Esophagus muscularis mucosa (tissue), 4 donors: ENCODE data around the gene IQGAP2. TPM values are rescaled to one million over a fixed set of nuclear protein-coding genes. Genes with fewer than 3 reads are reported as not detected.

Experiments
- DNase-seq: peaks from one replicate; pipeline ENCODE4 v3.0.0-alpha.2; 2017; ENCODE audit errors: extremely low spot score
- H3K27ac ChIP-seq, 4 donors: fragments of 200-600 bp; sonication (generic); replicated peaks in 1 of 4; 1 replicate in 3 of 4; 2 replicates in 1 of 4; pipeline ENCODE4 v1.5.1; 2016 to 2019; ENCODE audit warnings: mild to moderate bottlenecking in 1 of 4
- H3K27me3 ChIP-seq, 4 donors: fragments of 200-600 bp; sonication (generic); one replicate each; pipeline versions ENCODE4 v1.5.1 to v1.6.0; 2016 to 2019
- H3K36me3 ChIP-seq, 4 donors: fragments of 200-600 bp; sonication (generic); one replicate each; pipeline ENCODE4 v1.5.1; 2016 to 2019
- H3K4me1 ChIP-seq, 4 donors: fragments of 200-600 bp; sonication (generic); one replicate each; pipeline ENCODE4 v1.5.1; 2016 to 2019
- H3K4me3 ChIP-seq, 4 donors: fragments of 200-600 bp; sonication (generic); 1 replicate in 2 of 4; 2 replicates in 2 of 4; pipeline ENCODE4 v1.5.1; 2016 to 2019; ENCODE audit warnings: mild to moderate bottlenecking in 4 of 4, moderate library complexity in 1 of 4
- H3K9me3 ChIP-seq, 4 donors: fragments of 200-600 bp; sonication (generic); 1 replicate in 3 of 4; 2 replicates in 1 of 4; pipeline ENCODE4 v1.5.1; 2016 to 2019
- EP300 ChIP-seq: sonication (generic); formaldehyde crosslinking; IDR thresholded peaks from one replicate; pipeline ENCODE4 v1.6.1; 2017; ENCODE audit warnings: antibody characterized with exemption
- POLR2A ChIP-seq: fragments of 450-650 bp; IDR thresholded peaks from one replicate; pipeline ENCODE4 v1.6.1; 2017; ENCODE audit warnings: antibody characterized with exemption, moderate library complexity, mild to moderate bottlenecking, low read depth
- POLR2AphosphoS5 ChIP-seq, 2 donors: sonication (generic); formaldehyde crosslinking; IDR thresholded peaks; one replicate each; pipeline ENCODE4 v1.6.1; 2017; ENCODE audit warnings: antibody characterized with exemption in 2 of 2
- WGBS: methylation state at CpG from one replicate; pipeline ENCODE4 v1.1.5; 2018; 5-methylcytosine and 5-hydroxymethylcytosine counted together
- intact Hi-C: fragments of 100-400 bp; cut with DNase I; formaldehyde crosslinking; loops from one replicate; pipeline ENCODE4 v1.15.1; 2023
- total RNA-seq, 4 donors: library from RNA; depleted of rRNA; stranded (reverse); fragments of >200 nt; gene quantifications; one replicate each; pipeline versions ENCODE4 v1.1.0 to v1.2.1, GENCODE V29; 2016
- TF ChIP-seq, protein P1 (sequence below), 3 experiments: fragments of 200-600 bp in 2 of 3; fragments of 450-650 bp in 1 of 3; sonication (generic) in 2 of 3; IDR thresholded peaks; one replicate each; pipeline ENCODE4 v1.5.1; 2017 to 2019; ENCODE audit warnings: antibody characterized with exemption in 3 of 3, mild to moderate bottlenecking in 2 of 3, moderate library complexity in 1 of 3

Gene IQGAP2
- total RNA-seq, 4 donors from 2014 or later = 14.9 to 30.7 (median 20.8) TPM

- TF ChIP-seq EP300 (no peak), POLR2AphosphoS5 (IDR thresholded peaks at IDR 0.05) (no peak), POLR2A (no peak)
- TF ChIP-seq, protein P1, sequence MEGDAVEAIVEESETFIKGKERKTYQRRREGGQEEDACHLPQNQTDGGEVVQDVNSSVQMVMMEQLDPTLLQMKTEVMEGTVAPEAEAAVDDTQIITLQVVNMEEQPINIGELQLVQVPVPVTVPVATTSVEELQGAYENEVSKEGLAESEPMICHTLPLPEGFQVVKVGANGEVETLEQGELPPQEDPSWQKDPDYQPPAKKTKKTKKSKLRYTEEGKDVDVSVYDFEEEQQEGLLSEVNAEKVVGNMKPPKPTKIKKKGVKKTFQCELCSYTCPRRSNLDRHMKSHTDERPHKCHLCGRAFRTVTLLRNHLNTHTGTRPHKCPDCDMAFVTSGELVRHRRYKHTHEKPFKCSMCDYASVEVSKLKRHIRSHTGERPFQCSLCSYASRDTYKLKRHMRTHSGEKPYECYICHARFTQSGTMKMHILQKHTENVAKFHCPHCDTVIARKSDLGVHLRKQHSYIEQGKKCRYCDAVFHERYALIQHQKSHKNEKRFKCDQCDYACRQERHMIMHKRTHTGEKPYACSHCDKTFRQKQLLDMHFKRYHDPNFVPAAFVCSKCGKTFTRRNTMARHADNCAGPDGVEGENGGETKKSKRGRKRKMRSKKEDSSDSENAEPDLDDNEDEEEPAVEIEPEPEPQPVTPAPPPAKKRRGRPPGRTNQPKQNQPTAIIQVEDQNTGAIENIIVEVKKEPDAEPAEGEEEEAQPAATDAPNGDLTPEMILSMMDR (IDR thresholded peaks at IDR 0.05) = no peak
- WGBS = 86% methylated on average over 2 of the region's 2 CpGs
- Histone ChIP-seq H3K27me3 (no peaks in the 10 kb centered on the region), H3K27ac (no peak overlapping the region), H3K36me3 (no peaks in the 10 kb centered on the region), H3K4me3 (no peak overlapping the region), H3K4me1 (peaks cover 0 to 2% (median 1%) of the 10 kb centered on the region in 4 donors), H3K9me3 (no peaks in the 10 kb centered on the region)
- no peak for DNase-seq
- intact Hi-C loops = no loop called here
Measured at GRCh38 chr5:76415855-76416254, 12.8 kb downstream of the IQGAP2 start.

GRCh38 chr5:76419597-76420298, 16.7 kb downstream of the IQGAP2 start:
- Histone ChIP-seq H3K27ac (no peak overlapping the region), H3K4me1 (peaks cover 0 to 12% (median 4%) of the 10 kb centered on the region in 4 donors), H3K36me3 (no peaks in the 10 kb centered on the region), H3K4me3 (no peak overlapping the region), H3K9me3 (no peaks in the 10 kb centered on the region), H3K27me3 (no peaks in the 10 kb centered on the region)
- intact Hi-C loops = no loop called here
- 88% methylated on average over 1 of the region's 1 CpG for WGBS
- no peak for DNase-seq
- TF ChIP-seq POLR2A = no peak
- TF ChIP-seq, protein P1 (IDR thresholded peaks at IDR 0.05) = no peak
- no peak for TF ChIP-seq EP300
- TF ChIP-seq POLR2AphosphoS5 (IDR thresholded peaks at IDR 0.05) = no peak

DNA sequence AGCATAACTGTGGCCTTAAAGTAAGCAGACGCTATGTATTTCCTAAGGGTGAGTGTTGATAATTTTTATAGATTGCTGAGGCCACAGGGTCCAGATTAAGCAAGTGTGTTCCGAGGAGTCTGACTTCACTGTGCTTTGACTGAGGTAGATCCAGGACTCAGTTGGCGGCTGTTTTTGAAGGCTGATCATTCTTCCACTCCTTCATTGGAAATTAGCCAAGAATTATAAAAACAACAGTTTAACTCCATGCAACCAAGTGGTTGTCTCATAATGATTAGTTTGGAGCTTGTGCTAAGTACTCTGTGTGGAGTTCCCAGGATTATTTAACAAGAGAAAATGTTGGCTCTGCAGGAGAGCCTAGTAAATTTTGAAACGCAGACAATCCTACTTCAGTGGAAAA, 19.1 kb downstream of the IQGAP2 start:
- Histone ChIP-seq H3K9me3 (no peaks in the 10 kb centered on the region), H3K27me3 (no peaks in the 10 kb centered on the region), H3K27ac (no peak overlapping the region), H3K4me1 (peaks cover 0 to 25% (median 13%) of the 10 kb centered on the region in 4 donors), H3K4me3 (no peak overlapping the region), H3K36me3 (no peaks in the 10 kb centered on the region)
- intact Hi-C loops = no loop called here
- 34% methylated on average over 4 of the region's 4 CpGs for WGBS
- DNase-seq = no peak
- TF ChIP-seq POLR2AphosphoS5 (IDR thresholded peaks at IDR 0.05) (no peak), POLR2A (no peak), EP300 (no peak)
- TF ChIP-seq, protein P1 (IDR thresholded peaks at IDR 0.05) = no peak

- TF ChIP-seq, protein P1 (IDR thresholded peaks at IDR 0.05) = no peak
- TF ChIP-seq EP300 = no peak
- 79% methylated on average over 3 of the region's 3 CpGs for WGBS
Measured at GRCh38 chr5:76422742-76423141, 19.7 kb downstream of the IQGAP2 start.

DNA sequence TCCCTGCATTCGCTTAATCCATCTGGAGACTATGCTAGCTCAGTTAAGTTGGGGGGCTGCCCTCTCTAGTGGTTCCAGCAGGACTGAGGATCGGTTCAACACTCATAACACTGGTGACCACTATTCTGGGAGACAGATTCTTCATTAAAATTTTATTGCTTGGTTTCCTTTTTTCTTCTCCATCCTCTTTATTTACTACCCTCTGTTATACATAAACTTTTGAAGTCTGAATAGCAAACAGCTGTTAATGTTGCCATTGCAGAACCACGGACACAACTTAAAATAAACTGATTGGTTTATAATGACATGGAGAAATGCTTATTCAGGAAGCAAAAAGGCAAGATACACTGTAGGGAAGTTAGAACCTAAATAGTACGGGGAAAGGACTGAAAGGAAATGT, 22.1 kb downstream of the IQGAP2 start:
- H3K27me3 ChIP-seq = no peaks in the 10 kb centered on the region
- no peaks in the 10 kb centered on the region for H3K36me3 ChIP-seq
- intact Hi-C loops = no loop called here
- H3K4me3 ChIP-seq = no peak overlapping the region
- peaks cover 0 to 25% (median 13%) of the 10 kb centered on the region in 4 donors for H3K4me1 ChIP-seq
- TF ChIP-seq POLR2AphosphoS5 (IDR thresholded peaks at IDR 0.05) = no peak
- TF ChIP-seq POLR2A = no peak
- TF ChIP-seq, protein P1 (IDR thresholded peaks at IDR 0.05) = no peak
- TF ChIP-seq EP300 = no peak
- H3K9me3 ChIP-seq = no peaks in the 10 kb centered on the region
- no peak overlapping the region for H3K27ac ChIP-seq
- 61% methylated on average over 4 of the region's 4 CpGs for whole genome bisulfite sequencing
- DNase-seq = no peak

More at GRCh38 chr5:76422742-76423141, 19.7 kb downstream of the IQGAP2 start:
- Histone ChIP-seq H3K36me3 (no peaks in the 10 kb centered on the region), H3K4me3 (no peak overlapping the region), H3K27ac (no peak overlapping the region), H3K9me3 (no peaks in the 10 kb centered on the region), H3K4me1 (peaks cover 0 to 25% (median 13%) of the 10 kb centered on the region in 4 donors), H3K27me3 (no peaks in the 10 kb centered on the region)
- intact Hi-C loops = no loop called here
- DNase-seq = no peak
